ENCODE measurements around the gene NOD1. TPM values are rescaled to one million over a fixed set of nuclear protein-coding genes. Genes with fewer than 3 reads are reported as not detected.
A peak's percentile ranks its signal among the peaks of the same experiment; 100 is the strongest.

The NOD1 gene
- total and polyA plus RNA-seq, 2 of the 13 experiments (the other 11 are each of a cell fraction or from before 2014, with no cell fraction given), result 1.7 to 2.9 TPM

GRCh38 chr7:30469303-30469702 lies 9.3 kb downstream of the NOD1 start (continued):
- TF ChIP-seq, protein P1, sequence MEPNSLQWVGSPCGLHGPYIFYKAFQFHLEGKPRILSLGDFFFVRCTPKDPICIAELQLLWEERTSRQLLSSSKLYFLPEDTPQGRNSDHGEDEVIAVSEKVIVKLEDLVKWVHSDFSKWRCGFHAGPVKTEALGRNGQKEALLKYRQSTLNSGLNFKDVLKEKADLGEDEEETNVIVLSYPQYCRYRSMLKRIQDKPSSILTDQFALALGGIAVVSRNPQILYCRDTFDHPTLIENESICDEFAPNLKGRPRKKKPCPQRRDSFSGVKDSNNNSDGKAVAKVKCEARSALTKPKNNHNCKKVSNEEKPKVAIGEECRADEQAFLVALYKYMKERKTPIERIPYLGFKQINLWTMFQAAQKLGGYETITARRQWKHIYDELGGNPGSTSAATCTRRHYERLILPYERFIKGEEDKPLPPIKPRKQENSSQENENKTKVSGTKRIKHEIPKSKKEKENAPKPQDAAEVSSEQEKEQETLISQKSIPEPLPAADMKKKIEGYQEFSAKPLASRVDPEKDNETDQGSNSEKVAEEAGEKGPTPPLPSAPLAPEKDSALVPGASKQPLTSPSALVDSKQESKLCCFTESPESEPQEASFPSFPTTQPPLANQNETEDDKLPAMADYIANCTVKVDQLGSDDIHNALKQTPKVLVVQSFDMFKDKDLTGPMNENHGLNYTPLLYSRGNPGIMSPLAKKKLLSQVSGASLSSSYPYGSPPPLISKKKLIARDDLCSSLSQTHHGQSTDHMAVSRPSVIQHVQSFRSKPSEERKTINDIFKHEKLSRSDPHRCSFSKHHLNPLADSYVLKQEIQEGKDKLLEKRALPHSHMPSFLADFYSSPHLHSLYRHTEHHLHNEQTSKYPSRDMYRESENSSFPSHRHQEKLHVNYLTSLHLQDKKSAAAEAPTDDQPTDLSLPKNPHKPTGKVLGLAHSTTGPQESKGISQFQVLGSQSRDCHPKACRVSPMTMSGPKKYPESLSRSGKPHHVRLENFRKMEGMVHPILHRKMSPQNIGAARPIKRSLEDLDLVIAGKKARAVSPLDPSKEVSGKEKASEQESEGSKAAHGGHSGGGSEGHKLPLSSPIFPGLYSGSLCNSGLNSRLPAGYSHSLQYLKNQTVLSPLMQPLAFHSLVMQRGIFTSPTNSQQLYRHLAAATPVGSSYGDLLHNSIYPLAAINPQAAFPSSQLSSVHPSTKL (CRISPR knock-in tag; IDR thresholded peaks at IDR 0.05), result 0 out of 2 replicates have a peak, but pooled peaks have one; percentile 12
- TF ChIP-seq SAP130 (CRISPR knock-in tag; IDR thresholded peaks at IDR 0.05; ENCODE audit: low read depth) (peak; percentile 40; the same call in 1 of the 2 replicates), TEF (CRISPR knock-in tag; IDR thresholded peaks at IDR 0.05) (no peak), RBM22 (optimal IDR thresholded peaks at IDR 0.05; ENCODE audit: low read length) (no peak), SMARCC2 (IDR thresholded peaks at IDR 0.05) (no peak), ZNF780A (CRISPR knock-in tag; IDR thresholded peaks at IDR 0.05) (no peak), ZNF275 (CRISPR knock-in tag; IDR thresholded peaks at IDR 0.05; ENCODE audit: borderline replicate concordance) (no peak), ZNF788 (CRISPR knock-in tag; IDR thresholded peaks at IDR 0.05; ENCODE audit: borderline replicate concordance) (no peak), MIER3 (CRISPR knock-in tag; IDR thresholded peaks at IDR 0.05; ENCODE audit: borderline replicate concordance) (no peak), REST (IDR thresholded peaks at IDR 0.05; ENCODE audit: borderline replicate concordance in 1 of 2, low read depth in 1 of 2, low read length in 2 of 2) (no peak), ZNF569 (CRISPR knock-in tag; IDR thresholded peaks at IDR 0.05; ENCODE audit: borderline replicate concordance) (no peak), SMC3 (IDR thresholded peaks at IDR 0.05; ENCODE audit: low read length) (peak; percentile 35; the same call in 1 of the 2 replicates), SALL1 (CRISPR knock-in tag; IDR thresholded peaks at IDR 0.05) (0 out of 2 replicates have a peak, but pooled peaks have one; percentile 13)
- TF ChIP-seq, protein P2, sequence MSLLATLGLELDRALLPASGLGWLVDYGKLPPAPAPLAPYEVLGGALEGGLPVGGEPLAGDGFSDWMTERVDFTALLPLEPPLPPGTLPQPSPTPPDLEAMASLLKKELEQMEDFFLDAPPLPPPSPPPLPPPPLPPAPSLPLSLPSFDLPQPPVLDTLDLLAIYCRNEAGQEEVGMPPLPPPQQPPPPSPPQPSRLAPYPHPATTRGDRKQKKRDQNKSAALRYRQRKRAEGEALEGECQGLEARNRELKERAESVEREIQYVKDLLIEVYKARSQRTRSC (CRISPR knock-in tag; IDR thresholded peaks at IDR 0.05; ENCODE audit: low read depth), result no peak
- TF ChIP-seq, protein P3, sequence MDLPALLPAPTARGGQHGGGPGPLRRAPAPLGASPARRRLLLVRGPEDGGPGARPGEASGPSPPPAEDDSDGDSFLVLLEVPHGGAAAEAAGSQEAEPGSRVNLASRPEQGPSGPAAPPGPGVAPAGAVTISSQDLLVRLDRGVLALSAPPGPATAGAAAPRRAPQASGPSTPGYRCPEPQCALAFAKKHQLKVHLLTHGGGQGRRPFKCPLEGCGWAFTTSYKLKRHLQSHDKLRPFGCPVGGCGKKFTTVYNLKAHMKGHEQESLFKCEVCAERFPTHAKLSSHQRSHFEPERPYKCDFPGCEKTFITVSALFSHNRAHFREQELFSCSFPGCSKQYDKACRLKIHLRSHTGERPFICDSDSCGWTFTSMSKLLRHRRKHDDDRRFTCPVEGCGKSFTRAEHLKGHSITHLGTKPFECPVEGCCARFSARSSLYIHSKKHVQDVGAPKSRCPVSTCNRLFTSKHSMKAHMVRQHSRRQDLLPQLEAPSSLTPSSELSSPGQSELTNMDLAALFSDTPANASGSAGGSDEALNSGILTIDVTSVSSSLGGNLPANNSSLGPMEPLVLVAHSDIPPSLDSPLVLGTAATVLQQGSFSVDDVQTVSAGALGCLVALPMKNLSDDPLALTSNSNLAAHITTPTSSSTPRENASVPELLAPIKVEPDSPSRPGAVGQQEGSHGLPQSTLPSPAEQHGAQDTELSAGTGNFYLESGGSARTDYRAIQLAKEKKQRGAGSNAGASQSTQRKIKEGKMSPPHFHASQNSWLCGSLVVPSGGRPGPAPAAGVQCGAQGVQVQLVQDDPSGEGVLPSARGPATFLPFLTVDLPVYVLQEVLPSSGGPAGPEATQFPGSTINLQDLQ (CRISPR knock-in tag; IDR thresholded peaks at IDR 0.05), result no peak

All from HepG2 (cell line).